Fibroblast of the aortic adventitia (primary cell): ENCODE results near the gene TEX30. TPM values are rescaled to one million over a fixed set of nuclear protein-coding genes. Genes with fewer than 3 reads are reported as not detected.
A peak's percentile ranks its signal among the peaks of the same experiment; 100 is the strongest.
"Not testable (repeated sequence)": the region's sequence is repeated elsewhere in the genome, so short reads cannot be mapped to it uniquely, and the experiment has no call there.

Source experiments
- DNase-seq: peaks from one replicate; pipeline ENCODE4 v3.0.0-alpha.2; 2010; ENCODE audit warnings: low read depth
- H3K4me3 ChIP-seq: 2 replicates; pipeline ENCODE4 v1.5.1; 2011; ENCODE audit warnings: low read depth, mild to moderate bottlenecking, control low read depth, low read length, moderate library complexity
- total RNA-seq: library from RNA; depleted of rRNA; stranded (reverse); fragments of >200 nt; gene quantifications from 2 replicates; pipeline ENCODE4 v1.2.3, GENCODE V29; 2012; ENCODE audit warnings: low replicate concordance
- TF ChIP-seq, protein P1 (sequence below): IDR thresholded peaks from 2 replicates; pipeline ENCODE4 v1.5.1; 2011; ENCODE audit warnings: mild to moderate bottlenecking, low read length, control low read depth, inconsistent platforms; ENCODE audit not compliant: insufficient read depth

The TEX30 gene
- total RNA-seq, 1 donor = 42.2 TPM

DNA sequence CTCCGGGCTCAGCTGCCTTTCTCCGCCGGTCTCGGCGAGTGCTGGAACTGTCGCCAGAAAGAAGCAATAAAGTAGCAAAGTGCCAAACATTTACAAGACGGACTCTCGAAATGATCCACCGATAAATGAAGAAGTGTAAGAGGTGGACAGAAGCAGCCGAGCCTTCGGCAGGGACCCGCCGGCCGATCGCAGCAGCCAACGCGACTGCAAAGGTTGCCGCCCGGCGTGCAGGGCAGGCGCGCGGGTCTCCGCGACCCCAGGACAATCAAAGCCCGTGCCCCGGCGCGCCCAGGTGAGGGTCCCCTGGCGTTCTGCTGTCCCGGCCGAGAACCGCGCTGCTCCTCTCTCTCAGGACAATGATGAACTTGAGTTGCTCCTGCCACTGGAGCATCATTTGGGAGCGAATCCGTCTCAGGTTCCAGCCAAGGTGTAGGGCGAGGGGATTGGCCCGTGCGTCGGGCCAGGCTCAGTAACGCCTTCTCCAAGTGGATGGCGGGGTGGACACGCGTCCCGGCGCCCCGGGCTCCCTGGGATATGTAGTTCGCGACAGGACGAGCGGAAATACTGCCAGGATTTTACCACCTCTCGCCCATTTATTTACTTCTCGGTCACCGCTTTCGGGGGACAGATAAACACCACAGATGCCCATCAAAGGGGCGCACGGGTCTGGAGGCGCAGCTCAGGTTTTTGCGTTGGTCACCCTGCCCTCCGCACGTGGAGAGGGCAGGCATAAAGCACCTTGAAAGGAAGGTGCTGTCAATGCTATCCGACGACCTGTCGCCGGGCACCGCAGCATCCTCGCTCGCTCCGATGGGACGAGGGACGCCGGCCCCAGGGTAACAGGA is 25.2 kb upstream of the TEX30 start, which contains the start of the genes BIVM and POGLUT2:
TSS of gene BIVM (plus strand) at position 539 of the 845 bp plus-strand sequence. CDS start 8,149 bp downstream, outside the sequence.
TSS of gene POGLUT2 (minus strand) at position 396 of the 845 bp plus-strand sequence. CDS start at position 90, 306 bp downstream.
- TF ChIP-seq, protein P1, sequence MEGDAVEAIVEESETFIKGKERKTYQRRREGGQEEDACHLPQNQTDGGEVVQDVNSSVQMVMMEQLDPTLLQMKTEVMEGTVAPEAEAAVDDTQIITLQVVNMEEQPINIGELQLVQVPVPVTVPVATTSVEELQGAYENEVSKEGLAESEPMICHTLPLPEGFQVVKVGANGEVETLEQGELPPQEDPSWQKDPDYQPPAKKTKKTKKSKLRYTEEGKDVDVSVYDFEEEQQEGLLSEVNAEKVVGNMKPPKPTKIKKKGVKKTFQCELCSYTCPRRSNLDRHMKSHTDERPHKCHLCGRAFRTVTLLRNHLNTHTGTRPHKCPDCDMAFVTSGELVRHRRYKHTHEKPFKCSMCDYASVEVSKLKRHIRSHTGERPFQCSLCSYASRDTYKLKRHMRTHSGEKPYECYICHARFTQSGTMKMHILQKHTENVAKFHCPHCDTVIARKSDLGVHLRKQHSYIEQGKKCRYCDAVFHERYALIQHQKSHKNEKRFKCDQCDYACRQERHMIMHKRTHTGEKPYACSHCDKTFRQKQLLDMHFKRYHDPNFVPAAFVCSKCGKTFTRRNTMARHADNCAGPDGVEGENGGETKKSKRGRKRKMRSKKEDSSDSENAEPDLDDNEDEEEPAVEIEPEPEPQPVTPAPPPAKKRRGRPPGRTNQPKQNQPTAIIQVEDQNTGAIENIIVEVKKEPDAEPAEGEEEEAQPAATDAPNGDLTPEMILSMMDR = no peak
- H3K4me3 ChIP-seq = peak within 1 kb of the TSS; percentile 94
- peak; percentile 89 for DNase-seq

DNA sequence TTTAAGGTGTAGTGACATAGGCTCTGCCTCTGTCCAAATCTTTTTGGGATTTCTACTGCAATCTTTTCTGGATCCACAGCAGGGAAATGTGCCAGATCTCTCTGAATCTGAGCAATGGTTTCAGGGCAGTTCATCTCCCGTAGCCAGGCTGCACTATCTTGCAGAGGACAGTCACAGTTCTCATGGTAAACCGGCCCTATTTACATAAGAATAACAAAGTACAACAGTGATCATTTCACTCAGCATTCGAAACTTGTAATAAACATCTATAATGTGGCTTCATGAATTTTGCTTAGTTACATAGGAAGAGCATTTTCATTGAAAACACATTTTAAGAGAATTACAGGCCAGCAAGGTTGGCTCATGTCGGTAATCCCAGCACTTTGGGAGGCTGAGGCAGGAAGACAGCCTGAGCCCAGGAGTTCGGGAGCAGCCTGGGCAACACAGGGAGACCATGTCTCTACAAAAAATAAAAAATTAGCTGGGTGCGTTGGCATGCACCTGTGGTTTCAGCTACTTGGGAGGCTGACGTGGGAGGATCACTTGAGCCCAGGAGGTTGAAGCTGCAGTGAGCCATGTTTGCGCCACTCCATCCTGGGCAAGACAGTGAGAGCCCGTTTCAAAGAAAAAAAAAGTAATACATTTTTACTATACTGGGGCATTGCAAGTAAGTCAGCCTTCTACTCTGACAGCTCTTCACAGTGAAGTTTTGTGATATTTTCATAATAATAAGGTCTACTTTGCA is 20.2 kb upstream of the TEX30 start:
- no peak for DNase-seq
- TF ChIP-seq, protein P1 = no peak
- H3K4me3 ChIP-seq = no peak overlapping the region

DNA sequence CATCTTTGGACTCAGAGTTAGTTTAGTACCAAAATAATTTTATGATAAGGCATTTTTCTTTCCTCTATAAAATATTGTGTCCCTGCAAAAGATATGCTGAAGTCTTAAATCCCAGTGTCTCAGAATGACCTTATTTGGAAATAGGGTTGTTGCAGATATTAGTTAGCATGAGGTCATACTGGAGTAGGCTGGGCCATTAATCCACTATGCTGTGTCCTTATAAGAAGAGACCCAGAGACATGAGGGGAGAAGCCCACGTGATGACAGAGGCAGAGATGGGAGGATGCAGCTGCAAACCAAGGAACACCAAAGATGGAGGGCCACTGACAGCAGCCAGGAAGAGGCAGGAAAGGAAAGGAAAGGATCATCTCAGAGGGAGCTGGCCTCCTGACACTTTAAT is 18.8 kb upstream of the TEX30 start:
- no peak overlapping the region for H3K4me3 ChIP-seq
- TF ChIP-seq, protein P1 = no peak
- no peak for DNase-seq

DNA sequence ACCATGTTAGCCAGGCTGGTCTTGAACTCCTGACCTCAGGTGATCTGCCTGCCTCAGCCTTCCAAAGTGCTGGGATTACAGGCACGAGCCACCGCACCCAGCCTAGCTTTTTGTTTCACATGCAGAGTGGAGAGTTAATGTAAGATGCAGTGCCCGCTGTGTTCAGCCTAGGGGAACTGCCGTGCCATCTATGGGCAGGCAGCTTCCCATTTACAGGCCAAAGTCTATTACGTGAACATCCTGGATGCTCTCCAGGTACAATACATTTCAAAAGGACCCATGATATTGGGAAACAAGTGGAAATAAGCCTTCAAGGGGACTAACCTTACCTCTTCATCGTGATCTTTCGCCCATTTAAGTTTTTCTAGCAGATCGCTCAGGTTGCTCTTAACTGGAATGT is 15.1 kb upstream of the TEX30 start:
- no peak for DNase-seq
- TF ChIP-seq, protein P1 = no peak
- H3K4me3 ChIP-seq = no peak overlapping the region

DNA sequence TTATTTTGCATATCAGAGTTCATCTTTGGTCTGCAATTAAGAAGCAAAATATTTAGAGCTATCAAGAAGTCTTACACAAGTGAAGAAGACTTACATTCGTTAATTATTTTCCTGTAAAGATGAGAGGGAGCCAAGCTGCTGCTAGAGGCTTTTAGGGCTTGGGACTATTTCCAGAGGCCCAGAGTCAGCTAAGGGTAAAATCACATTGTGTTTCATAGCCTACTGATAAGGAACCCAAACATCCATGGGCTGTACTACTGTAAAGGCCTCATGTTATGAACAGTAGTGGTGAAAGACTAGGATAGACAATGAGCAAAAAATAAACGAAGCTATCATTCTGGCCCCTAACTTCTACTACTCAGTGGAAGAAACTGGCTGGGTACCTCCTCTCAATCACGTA is 10.9 kb upstream of the TEX30 start:
- H3K4me3 ChIP-seq = no peak overlapping the region
- no peak for DNase-seq
- TF ChIP-seq, protein P1 = no peak

DNA sequence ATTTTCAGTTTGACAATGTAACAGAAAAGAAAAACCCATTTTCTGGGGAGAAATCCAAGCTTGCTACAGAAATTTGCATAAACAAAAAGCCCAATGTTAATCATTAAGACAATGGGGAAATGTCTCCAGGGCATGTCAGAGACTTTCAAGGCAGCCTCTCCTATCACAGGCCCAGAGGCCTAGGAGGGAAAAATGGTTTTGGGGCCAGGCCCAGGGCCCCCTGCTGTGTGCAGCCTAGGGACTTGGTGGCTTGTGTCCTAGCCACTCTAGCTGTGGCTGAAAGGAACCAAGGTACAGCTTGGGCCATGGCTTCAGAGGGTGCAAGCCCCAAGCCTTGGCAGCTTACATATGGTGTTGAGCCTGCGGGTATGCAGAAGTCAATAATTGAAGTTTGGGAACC is 8.0 kb upstream of the TEX30 start:
- TF ChIP-seq, protein P1 = no peak
- DNase-seq = no peak
- H3K4me3 ChIP-seq = no peak overlapping the region

DNA sequence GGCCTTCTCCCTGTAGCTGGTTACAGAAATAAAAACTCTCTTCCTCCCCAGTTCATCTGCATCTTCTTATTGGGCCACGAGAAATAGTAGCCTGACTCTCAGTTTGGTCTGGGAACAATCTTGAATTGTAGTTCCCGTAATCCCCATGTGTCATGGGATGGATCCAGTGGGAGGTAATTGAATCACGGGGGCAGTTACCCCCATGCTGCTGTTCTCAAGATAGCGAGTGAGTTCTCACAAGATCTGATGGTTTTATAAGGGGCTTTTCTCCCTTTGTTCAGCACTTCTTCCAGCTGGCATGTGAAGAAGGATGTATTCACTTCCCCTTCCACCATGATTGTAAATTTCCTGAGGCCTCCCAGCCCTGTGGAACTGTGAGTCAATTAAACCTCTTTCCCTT is 7.1 kb upstream of the TEX30 start:
- DNase-seq, H3K4me3 ChIP-seq: not testable (repeated sequence)
